HCT116 (cell line): Measurements from ENCODE around the gene MS4A4E. TPM values are rescaled to one million over a fixed set of nuclear protein-coding genes. Genes with fewer than 3 reads are reported as not detected.
"Not testable (repeated sequence)": the region's sequence is repeated elsewhere in the genome, so short reads cannot be mapped to it uniquely, and the experiment has no call there.

ENCODE experiments used
- ATAC-seq: fragments of 200-7000 bp; cut with Tn5 transposase; 2 replicates; pipeline ENCODE4 v1.9.1; 2020; ENCODE audit warnings: mild to moderate bottlenecking, moderate library complexity
- BruUV-seq: library from RNA; stranded (reverse); fragments of 400-500 nt; replicated peaks from 2 replicates; lab custom pipeline; 2021; lab: Mats Ljungman, UMichigan
- CTCF ChIA-PET: fragments of 300-600 bp; sonication (Branson Sonifier 250); formaldehyde crosslinking; loops from one replicate; lab custom pipeline; 2021; ENCODE audit warnings: antibody characterized with exemption; lab: Charles Lee
- POLR2A ChIA-PET: fragments of 300-600, 350-600 bp; sonication (Branson Sonifier 250); formaldehyde crosslinking; loops from one replicate; lab custom pipeline; 2021; ENCODE audit warnings: antibody characterized with exemption; lab: Charles Lee
- RAD21 ChIA-PET, 2 experiments: fragments of 300-600 bp; sonication (Branson Sonifier 250); formaldehyde crosslinking; loops; one replicate each; lab custom pipeline; 2023; ENCODE audit warnings: low total read pairs in 2 of 2; ENCODE audit not compliant: uncharacterized antibody in 2 of 2, unreplicated experiment in 2 of 2, low non-redundant PET in 1 of 2; lab: Charles Lee
- DNase-seq: peaks from one replicate; pipeline ENCODE4 v3.0.0-alpha.2; 2010; ENCODE audit warnings: low read depth, low spot score
- H2AFZ ChIP-seq: fragments of 200-600 bp; shearing (Covaris generic), sonication (generic); 2 replicates; pipeline ENCODE4 v1.6.1; 2017; ENCODE audit warnings: low read depth, mixed run types, mixed read lengths, antibody characterized with exemption, low read length; ENCODE audit not compliant: poor library complexity, severe bottlenecking
- H3K27ac ChIP-seq: 2 replicates; pipeline ENCODE4 v1.5.1; 2012; ENCODE audit warnings: low read depth, low read length
- H3K27me3 ChIP-seq: fragments of 200-600 bp; sonication (generic); 2 replicates; pipeline ENCODE4 v1.6.1; 2016; ENCODE audit warnings: mixed run types, low read length, mixed read lengths; ENCODE audit not compliant: insufficient read depth
- H3K36me3 ChIP-seq, 2 experiments: fragments of 200-500 bp in 1 of 2; fragments of 200-600 bp in 1 of 2; sonication (Bioruptor generic) in 1 of 2; sonication (generic) in 1 of 2; 2 replicates each; pipeline versions ENCODE4 v1.5.1 to v1.6.1; 2014 to 2016; ENCODE audit warnings: low read length in 2 of 2, inconsistent platforms in 1 of 2, mixed read lengths in 1 of 2, mixed run types in 1 of 2; ENCODE audit not compliant: insufficient read depth in 2 of 2, control insufficient read depth in 1 of 2
- H3K4me1 ChIP-seq, 2 experiments: fragments of 200-600 bp in 1 of 2; sonication (generic) in 1 of 2; 2 replicates each; pipeline versions ENCODE4 v1.5.1 to v1.6.1; 2012 to 2017; ENCODE audit warnings: low read length in 2 of 2, inconsistent platforms in 1 of 2, mild to moderate bottlenecking in 1 of 2, mixed read lengths in 1 of 2, mixed run types in 1 of 2, moderate library complexity in 1 of 2; ENCODE audit not compliant: insufficient read depth in 2 of 2, control insufficient read depth in 1 of 2
- H3K4me2 ChIP-seq: fragments of 200-600 bp; sonication (generic); 2 replicates; pipeline ENCODE4 v1.6.1; 2017; ENCODE audit warnings: mixed run types, low read length, mixed read lengths
- H3K4me3 ChIP-seq, 2 experiments: fragments of 200-600 bp in 1 of 2; sonication (generic) in 1 of 2; replicated peaks in 1 of 2; 2 replicates each; pipeline ENCODE4 v1.5.1; 2011 to 2016; ENCODE audit warnings: low read length in 2 of 2, control low read depth in 1 of 2, low read depth in 1 of 2, mild to moderate bottlenecking in 1 of 2, mixed read lengths in 1 of 2, mixed run types in 1 of 2
- H3K79me2 ChIP-seq: fragments of 200-600 bp; sonication (generic); 2 replicates; pipeline ENCODE4 v1.6.1; 2017; ENCODE audit warnings: mild to moderate bottlenecking, mixed run types, low read length, moderate library complexity, mixed read lengths; ENCODE audit not compliant: insufficient read depth
- H3K9ac ChIP-seq: fragments of 200-600 bp; sonication (generic); 2 replicates; pipeline ENCODE4 v1.6.1; 2016; ENCODE audit warnings: low read length, mixed read lengths
- H3K9me2 ChIP-seq: fragments of 200-600 bp; sonication (generic), shearing (Covaris generic); 2 replicates; pipeline ENCODE4 v1.6.1; 2017; ENCODE audit warnings: mixed run types, mild to moderate bottlenecking, moderate library complexity; ENCODE audit not compliant: insufficient read depth
- H3K9me3 ChIP-seq, 2 experiments: fragments of 200-500 bp in 1 of 2; fragments of 200-600 bp in 1 of 2; sonication (Bioruptor generic) in 1 of 2; sonication (generic) in 1 of 2; 2 replicates each; pipeline ENCODE4 v1.6.1; 2014 to 2017; ENCODE audit warnings: low read length in 2 of 2, mixed read lengths in 2 of 2, inconsistent platforms in 1 of 2, low read depth in 1 of 2, mild to moderate bottlenecking in 1 of 2, mixed run types in 1 of 2, moderate library complexity in 1 of 2; ENCODE audit not compliant: control insufficient read depth in 1 of 2, insufficient read depth in 1 of 2
- H4K20me1 ChIP-seq: fragments of 200-600 bp; sonication (generic), shearing (Covaris generic); 2 replicates; pipeline ENCODE4 v1.6.1; 2017; ENCODE audit warnings: mixed run types, mild to moderate bottlenecking, moderate library complexity; ENCODE audit not compliant: insufficient read depth
- CEBPB ChIP-seq: IDR thresholded peaks from 2 replicates; pipeline ENCODE4 v1.6.1; 2012; ENCODE audit warnings: low read depth
- RAD21 ChIP-seq: IDR thresholded peaks from 2 replicates; pipeline ENCODE4 v1.6.1; 2012; ENCODE audit warnings: low read depth, mild to moderate bottlenecking
- intact Hi-C: fragments of 100-400 bp; cut with micrococcal nuclease; formaldehyde crosslinking; loops from 2 replicates; pipeline ENCODE4 v1.10.0; 2022
- microRNA-seq: library from miRNA; unstranded; fragments of <30 nt; microRNA quantifications from one replicate; pipeline ENCODE4, GENCODE V29; 2016; ENCODE audit warnings: borderline number of aligned reads
- total RNA-seq: library from RNA; stranded (reverse); gene quantifications from one replicate; pipeline ENCODE4 v1.2.1, GENCODE V29; 2021; ENCODE audit not compliant: unreplicated experiment
- TF ChIP-seq, protein P1 (sequence below): IDR thresholded peaks from 2 replicates; pipeline ENCODE4 v1.6.1; 2012

The MS4A4E gene
- total RNA-seq, 1 experiment from 2014 or later, result not detected

DNA sequence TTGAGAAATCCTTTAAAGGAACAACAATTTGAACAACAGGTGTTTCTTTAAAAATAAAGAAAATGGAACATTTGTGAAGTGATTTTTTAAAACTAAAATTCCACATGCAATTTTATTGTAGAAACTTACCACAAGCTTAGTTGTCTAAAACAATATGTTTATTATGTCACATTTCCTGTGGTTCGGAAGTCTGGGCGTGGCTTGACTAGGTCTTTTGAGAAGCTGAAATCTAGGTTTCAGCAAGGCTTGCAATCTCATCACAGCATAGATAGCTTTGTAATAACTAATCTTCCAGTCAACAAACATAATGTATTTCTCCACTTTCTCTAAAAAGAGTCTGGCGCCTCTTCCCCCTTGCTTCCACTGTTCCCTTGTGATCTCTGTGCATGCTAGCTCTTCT is 87.0 kb downstream of the MS4A4E start (continued):
- TF ChIP-seq, protein P1, sequence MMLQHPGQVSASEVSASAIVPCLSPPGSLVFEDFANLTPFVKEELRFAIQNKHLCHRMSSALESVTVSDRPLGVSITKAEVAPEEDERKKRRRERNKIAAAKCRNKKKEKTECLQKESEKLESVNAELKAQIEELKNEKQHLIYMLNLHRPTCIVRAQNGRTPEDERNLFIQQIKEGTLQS, result no peak

DNA sequence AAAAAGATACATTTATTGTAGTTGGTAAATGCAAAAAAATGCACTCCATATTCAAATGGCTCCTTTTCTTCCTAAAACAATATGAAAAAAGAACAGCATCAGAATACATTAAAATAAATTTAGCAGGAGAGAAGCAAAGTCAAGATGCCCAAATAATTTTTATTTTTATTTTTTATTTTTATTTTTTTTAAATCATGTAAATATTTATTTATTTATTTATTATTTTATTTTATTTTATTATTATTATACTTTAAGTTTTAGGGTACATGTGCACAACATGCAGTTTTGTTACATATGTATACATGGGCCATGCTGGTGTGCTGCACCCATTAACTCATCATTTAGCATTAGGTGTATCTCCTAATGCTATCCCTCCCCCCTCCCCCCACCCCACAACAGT is 90.2 kb downstream of the MS4A4E start:
- H3K9me2 ChIP-seq, H3K27ac ChIP-seq, H3K27me3 ChIP-seq, RAD21 ChIA-PET, H3K36me3 ChIP-seq, H3K4me3 ChIP-seq, POLR2A ChIA-PET, ATAC-seq, H2AFZ ChIP-seq, H3K4me1 ChIP-seq, CTCF ChIA-PET, BruUV-seq, H3K4me2 ChIP-seq, H3K79me2 ChIP-seq, H3K9me3 ChIP-seq, DNase-seq, H4K20me1 ChIP-seq, intact Hi-C loops, H3K9ac ChIP-seq: not testable (repeated sequence)

DNA sequence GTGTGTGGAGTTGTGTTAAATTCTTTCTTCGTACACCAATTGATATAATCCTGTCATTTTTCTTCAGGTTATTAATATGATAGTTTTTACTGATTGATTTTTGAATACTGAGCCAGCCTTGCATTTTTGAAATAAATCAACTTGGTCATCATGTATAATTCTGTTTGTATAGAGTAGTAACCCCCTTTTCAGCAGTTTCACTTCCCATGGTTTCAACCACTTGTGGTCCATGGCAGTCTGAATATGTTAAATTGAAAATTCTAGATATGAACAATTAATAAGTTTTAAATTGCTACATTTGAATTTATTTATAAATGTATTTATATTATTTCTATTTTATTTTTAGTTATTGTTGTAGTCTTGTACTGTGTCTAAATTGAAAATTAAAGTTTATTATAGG is 92.7 kb downstream of the MS4A4E start:
- H3K4me3 ChIP-seq, result no peak overlapping the region
- ATAC-seq, result no peak
- H2AFZ ChIP-seq, result no peak overlapping the region
- H3K9ac ChIP-seq, result no peak overlapping the region
- no peak for DNase-seq
- ChIA-PET POLR2A (no interaction called here), RAD21 (no interaction called here), CTCF (no interaction called here)
- BruUV-seq, result no TSS peak
- H3K9me3 ChIP-seq, result no peaks in the 10 kb centered on the region
- no peaks in the 10 kb centered on the region for H4K20me1 ChIP-seq
- no peaks in the 10 kb centered on the region for H3K36me3 ChIP-seq
- no peaks in the 10 kb centered on the region for H3K4me1 ChIP-seq
- no peak overlapping the region for H3K27ac ChIP-seq
- H3K27me3 ChIP-seq, result no peaks in the 10 kb centered on the region
- H3K79me2 ChIP-seq, result no peaks in the 10 kb centered on the region
- no peaks in the 10 kb centered on the region for H3K9me2 ChIP-seq
- no peak for TF ChIP-seq CEBPB
- TF ChIP-seq RAD21, result no peak
- intact Hi-C loops, result no loop called here
- H3K4me2 ChIP-seq, result no peak overlapping the region

Small RNAs within 50 kb of the gene (microRNA-seq; reads per million reads assigned to microRNA genes)
- gene MIR6503, result not detected

Other genes with a start within 250 kb of the MS4A4E start
- not detected for gene OOSP4B, start 226.0 kb downstream of the MS4A4E start, total RNA-seq
- gene OOSP2, start 202.7 kb downstream of the MS4A4E start, total RNA-seq, result not detected
- gene MS4A3, start 186.5 kb downstream of the MS4A4E start, total RNA-seq, result not detected
- not detected for gene MS4A2, start 154.5 kb downstream of the MS4A4E start, total RNA-seq
- 0.52 TPM for gene MS4A6A, start 60.1 kb downstream of the MS4A4E start, total RNA-seq
- gene MS4A4A, start 37.5 kb upstream of the MS4A4E start, total RNA-seq, result 0.22 TPM
- not detected for gene MS4A6E, start 84.1 kb upstream of the MS4A4E start, total RNA-seq
- 0.22 TPM for gene MS4A7, start 135.4 kb upstream of the MS4A4E start, total RNA-seq
- gene MS4A14, start 153.3 kb upstream of the MS4A4E start, total RNA-seq, result not detected
- gene MS4A5, start 186.4 kb upstream of the MS4A4E start, total RNA-seq, result not detected
- gene MS4A1, start 212.7 kb upstream of the MS4A4E start, total RNA-seq, result 0.25 TPM
- not detected for gene MS4A12, start 249.6 kb upstream of the MS4A4E start, total RNA-seq